Amniotic stem cell (primary cell): ENCODE results near the gene RAB11FIP4.

Experiments
- DNase-seq: peaks from one replicate; lab custom pipeline; 2025; lab: John Stamatoyannopoulos, UW

The RAB11FIP4 gene

GRCh38 chr17:31570951-31571892, 179.7 kb downstream of the RAB11FIP4 start:
- peak; percentile 37 for DNase-seq

GRCh38 chr17:31572341-31572740, 180.9 kb downstream of the RAB11FIP4 start:
- DNase-seq = no peak

- no peak for DNase-seq
Observed at GRCh38 chr17:31573047-31573446, 181.6 kb downstream of the RAB11FIP4 start.

GRCh38 chr17:31573861-31574260, 182.4 kb downstream of the RAB11FIP4 start:
- no peak for DNase-seq

- DNase-seq = no peak
Observed at GRCh38 chr17:31574458-31574857, 183.0 kb downstream of the RAB11FIP4 start.

- no peak for DNase-seq
Observed at GRCh38 chr17:31575043-31575442, 183.6 kb downstream of the RAB11FIP4 start.

GRCh38 chr17:31579265-31579664, 187.8 kb downstream of the RAB11FIP4 start:
- DNase-seq = peak; percentile 31

- no peak for DNase-seq
Observed at GRCh38 chr17:31580316-31580705, 188.8 kb downstream of the RAB11FIP4 start.

GRCh38 chr17:31580706-31581490, 189.4 kb downstream of the RAB11FIP4 start:
- DNase-seq = peak; percentile 41

- no peak for DNase-seq
Observed at GRCh38 chr17:31581491-31581890, 190.0 kb downstream of the RAB11FIP4 start.

- DNase-seq = no peak
Observed at GRCh38 chr17:31582151-31582907, 190.9 kb downstream of the RAB11FIP4 start.

- no peak for DNase-seq
Observed at GRCh38 chr17:31583772-31584356, 192.4 kb downstream of the RAB11FIP4 start.

GRCh38 chr17:31584438-31585279, 193.2 kb downstream of the RAB11FIP4 start:
- DNase-seq = no peak

GRCh38 chr17:31585280-31585630, 193.8 kb downstream of the RAB11FIP4 start:
- DNase-seq = no peak

GRCh38 chr17:31586946-31587345, 195.5 kb downstream of the RAB11FIP4 start:
- no peak for DNase-seq

- DNase-seq = no peak
Observed at GRCh38 chr17:31587462-31587861, 196.0 kb downstream of the RAB11FIP4 start.
